GM21423 (cell line): ENCODE measurements around the gene RAP1A.
"Not testable (repeated sequence)": the region's sequence is repeated elsewhere in the genome, so short reads cannot be mapped to it uniquely, and the experiment has no call there.

Experiments used
- ATAC-seq: cut with Tn5 transposase; IDR thresholded peaks from one replicate; pipeline ENCODE4 v1.9.1; 2021; ENCODE audit warnings: mild to moderate bottlenecking, moderate library complexity; ENCODE audit not compliant: unreplicated experiment

RAP1A gene

GRCh38 chr1:111660204-111661150 lies 40.9 kb downstream of the RAP1A start:
- no peak for ATAC-seq

- no peak for ATAC-seq
These were observed 45.1 kb downstream of the RAP1A start for GRCh38 chr1:111664652-111665051.

- no peak for ATAC-seq
These were observed 45.9 kb downstream of the RAP1A start for GRCh38 chr1:111665497-111665896.

GRCh38 chr1:111666828-111667227 lies 47.2 kb downstream of the RAP1A start:
- no peak for ATAC-seq

GRCh38 chr1:111669268-111669667 lies 49.7 kb downstream of the RAP1A start:
- no peak for ATAC-seq

GRCh38 chr1:111671852-111672251 lies 52.3 kb downstream of the RAP1A start:
- ATAC-seq: no peak

- no peak for ATAC-seq
These were observed 52.7 kb downstream of the RAP1A start for GRCh38 chr1:111672331-111672730.

- no peak for ATAC-seq
These were observed 58.0 kb downstream of the RAP1A start for GRCh38 chr1:111677604-111678003.

- ATAC-seq: no peak
These were observed 60.0 kb downstream of the RAP1A start for GRCh38 chr1:111679541-111679940.

GRCh38 chr1:111680212-111680800 lies 60.7 kb downstream of the RAP1A start:
- not testable (repeated sequence) for ATAC-seq

GRCh38 chr1:111685293-111686153 lies 65.9 kb downstream of the RAP1A start:
- ATAC-seq: not testable (repeated sequence)

- ATAC-seq: no peak
These were observed 70.7 kb downstream of the RAP1A start for GRCh38 chr1:111690306-111690617.

- ATAC-seq: no peak
These were observed 72.3 kb downstream of the RAP1A start for GRCh38 chr1:111691886-111692285.

GRCh38 chr1:111695801-111696200 lies 76.2 kb downstream of the RAP1A start:
- ATAC-seq: no peak

GRCh38 chr1:111696330-111696729 lies 76.7 kb downstream of the RAP1A start:
- no peak for ATAC-seq

- no peak for ATAC-seq
These were observed 79.7 kb downstream of the RAP1A start for GRCh38 chr1:111699268-111699667.

GRCh38 chr1:111702504-111703050 lies 83.0 kb downstream of the RAP1A start:
- no peak for ATAC-seq

- ATAC-seq: no peak
These were observed 84.7 kb downstream of the RAP1A start for GRCh38 chr1:111704240-111704639.

- ATAC-seq: no peak
These were observed 85.2 kb downstream of the RAP1A start for GRCh38 chr1:111704776-111705175.

- ATAC-seq: no peak
These were observed 86.3 kb downstream of the RAP1A start for GRCh38 chr1:111705841-111706240.

GRCh38 chr1:111706921-111707320 lies 87.3 kb downstream of the RAP1A start:
- no peak for ATAC-seq
